GM19351 (cell line): ENCODE data around the gene DIAPH2.
A peak's percentile ranks its signal among the peaks of the same experiment; 100 is the strongest.
"Not testable (repeated sequence)": the region's sequence is repeated elsewhere in the genome, so short reads cannot be mapped to it uniquely, and the experiment has no call there.

Source experiments
- ATAC-seq: cut with Tn5 transposase; IDR thresholded peaks from one replicate; pipeline ENCODE4 v1.9.1; 2021; ENCODE audit warnings: mild to moderate bottlenecking, moderate library complexity; ENCODE audit not compliant: unreplicated experiment

DIAPH2 gene

GRCh38 chrX:96715481-96715880 is 30.8 kb downstream of the DIAPH2 start:
- ATAC-seq: no peak

- no peak for ATAC-seq
Measured at GRCh38 chrX:96719161-96719875, 34.7 kb downstream of the DIAPH2 start.

- peak; percentile 100 for ATAC-seq
Measured at GRCh38 chrX:96721354-96721753, 36.7 kb downstream of the DIAPH2 start.

GRCh38 chrX:96722781-96723180 is 38.1 kb downstream of the DIAPH2 start:
- ATAC-seq: no peak

- no peak for ATAC-seq
Measured at GRCh38 chrX:96729053-96729452, 44.4 kb downstream of the DIAPH2 start.

- ATAC-seq: no peak
Measured at GRCh38 chrX:96729868-96730643, 45.4 kb downstream of the DIAPH2 start.

GRCh38 chrX:96731000-96731399 is 46.4 kb downstream of the DIAPH2 start:
- ATAC-seq: not testable (repeated sequence)

GRCh38 chrX:96743367-96744073 is 58.9 kb downstream of the DIAPH2 start:
- no peak for ATAC-seq

GRCh38 chrX:96752781-96753180 is 68.1 kb downstream of the DIAPH2 start:
- ATAC-seq: no peak

GRCh38 chrX:96753230-96753629 is 68.6 kb downstream of the DIAPH2 start:
- no peak for ATAC-seq

GRCh38 chrX:96756491-96756890 is 71.8 kb downstream of the DIAPH2 start:
- no peak for ATAC-seq

- ATAC-seq: no peak
Measured at GRCh38 chrX:96761566-96761965, 76.9 kb downstream of the DIAPH2 start.

GRCh38 chrX:96763608-96764007 is 79.0 kb downstream of the DIAPH2 start:
- no peak for ATAC-seq

GRCh38 chrX:96764864-96765263 is 80.2 kb downstream of the DIAPH2 start:
- ATAC-seq: peak; percentile 77

- ATAC-seq: no peak
Measured at GRCh38 chrX:96770315-96770714, 85.7 kb downstream of the DIAPH2 start.

- no peak for ATAC-seq
Measured at GRCh38 chrX:96771486-96771885, 86.8 kb downstream of the DIAPH2 start.

- ATAC-seq: no peak
Measured at GRCh38 chrX:96774116-96774515, 89.5 kb downstream of the DIAPH2 start.

- no peak for ATAC-seq
Measured at GRCh38 chrX:96776966-96777365, 92.3 kb downstream of the DIAPH2 start.

- no peak for ATAC-seq
Measured at GRCh38 chrX:96791559-96791958, 106.9 kb downstream of the DIAPH2 start.

- no peak for ATAC-seq
Measured at GRCh38 chrX:96792047-96792446, 107.4 kb downstream of the DIAPH2 start.

GRCh38 chrX:96798982-96799381 is 114.3 kb downstream of the DIAPH2 start:
- ATAC-seq: no peak

GRCh38 chrX:96807318-96807717 is 122.7 kb downstream of the DIAPH2 start:
- ATAC-seq: no peak
